ENCODE measurements around the gene SPTBN5. TPM values are rescaled to one million over a fixed set of nuclear protein-coding genes. Genes with fewer than 3 reads are reported as not detected.
A peak's percentile ranks its signal among the peaks of the same experiment; 100 is the strongest.

Gene SPTBN5
- total and polyA plus RNA-seq, 2 experiments from 2014 or later = 0.57 to 1.1 TPM

- TF ChIP-seq CTCF (conservative IDR thresholded peaks at IDR 0.05; ENCODE audit: low read depth in 2 of 2) (no peak), REST (IDR thresholded peaks at IDR 0.05; ENCODE audit: unreplicated experiment) (no peak), EZH2phosphoT487 (IDR thresholded peaks at IDR 0.05; ENCODE audit: unreplicated experiment) (no peak), JUNB (IDR thresholded peaks at IDR 0.05; ENCODE audit: unreplicated experiment) (no peak)
Observed at GRCh38 chr15:41928637-41929620, 35.1 kb upstream of the SPTBN5 start (continued).

- Histone ChIP-seq H2AFZ (no peak overlapping the region), H3K27ac (ENCODE audit: low read depth) (0 out of 2 replicates have a peak overlapping the region, but pooled peaks have one; percentile 20), H3K4me1 (ENCODE audit: insufficient read depth) (peaks cover under 1% of the 10 kb centered on the region), H3F3A (replicated peaks; ENCODE audit: low read depth) (0 out of 2 replicates have a peak, but pooled peaks cover 4% of the 10 kb centered on the region), H3K9me2 (ENCODE audit: insufficient read depth) (no peaks in the 10 kb centered on the region), H3K36me3 (ENCODE audit: insufficient read depth) (0 out of 2 replicates have a peak, but pooled peaks cover 7% of the 10 kb centered on the region), H3K79me2 (replicated peaks; ENCODE audit: insufficient read depth) (peaks cover 9% of the 10 kb centered on the region; the same call in 1 of the 2 replicates), H3K4me3 (no peak overlapping the region), H3K27me3 (ENCODE audit: insufficient read depth) (no peaks in the 10 kb centered on the region), H4K20me1 (replicated peaks; ENCODE audit: insufficient read depth) (peaks cover 7% of the 10 kb centered on the region), H3K4me2 (no peak overlapping the region)
- Mint-ChIP-seq H3K4me1 (peaks cover 29% of the 10 kb centered on the region), H3K27me3 (ENCODE audit: insufficient read depth, low read depth, poor library complexity) (peaks cover 8% of the 10 kb centered on the region), H3K36me3 (ENCODE audit: low read depth) (peaks cover 5% of the 10 kb centered on the region; the same call in 2 of the 3 replicates), H3K27ac (no peak overlapping the region), H3K9me3 (no peaks in the 10 kb centered on the region), H3K4me3 (no peak overlapping the region)
- TF ChIP-seq POLR2AphosphoS5 (IDR thresholded peaks at IDR 0.05; ENCODE audit: low read depth) (no peak), ZNF114 (CRISPR knock-in tag; IDR thresholded peaks at IDR 0.05) (no peak), STAT1 (IDR thresholded peaks at IDR 0.05; ENCODE audit: unreplicated experiment) (no peak), EZH2 (IDR thresholded peaks at IDR 0.05; ENCODE audit: low read depth, unreplicated experiment) (no peak)
- ATAC-seq (no peak), DNase-seq (ENCODE audit: low spot score) (no peak)
Observed at GRCh38 chr15:41928100-41928499, 34.2 kb upstream of the SPTBN5 start.
